ENCODE data around the gene PLEKHD1. TPM values are rescaled to one million over a fixed set of nuclear protein-coding genes. Genes with fewer than 3 reads are reported as not detected.

The PLEKHD1 gene
- total RNA-seq, 4 donors from 2014 or later = 0.19 TPM; not detected in 3

GRCh38 chr14:69528143-69528542 lies 43.6 kb downstream of the PLEKHD1 start:
- peaks cover 1 to 23% (median 9%) of the 10 kb centered on the region in 3 donors for H3K4me1 ChIP-seq
- DNase-seq = no peak
- 44 to 60% methylated on average over 1 to 2 of the region's 9 CpGs for WGBS, 2 donors

GRCh38 chr14:69528930-69529329 lies 44.4 kb downstream of the PLEKHD1 start:
- H3K4me1 ChIP-seq = peaks cover 4 to 31% (median 13%) of the 10 kb centered on the region in 3 donors
- WGBS, 2 donors = 92 to 93% methylated on average over 3 of the region's 5 CpGs
- peaks cover 0 to 10% (median 0%) of the 10 kb centered on the region in 4 donors for H3K27me3 ChIP-seq
- no peaks in the 10 kb centered on the region for H3K36me3 ChIP-seq
- intact Hi-C loops (cut with DNase I) = no loop called here
- DNase-seq = no peak
- H3K9me3 ChIP-seq = no peaks in the 10 kb centered on the region
- H3K27ac ChIP-seq = no peak overlapping the region
- no peak overlapping the region for H3K4me3 ChIP-seq
- TF ChIP-seq CTCF (IDR thresholded peaks at IDR 0.05) = no peak
- no peak for TF ChIP-seq POLR2A (IDR thresholded peaks at IDR 0.05)

More at GRCh38 chr14:69528143-69528542, 43.6 kb downstream of the PLEKHD1 start:
- Histone ChIP-seq H3K27ac (no peak overlapping the region), H3K27me3 (peaks cover 0 to 10% (median 0%) of the 10 kb centered on the region in 4 donors), H3K4me3 (no peak overlapping the region), H3K9me3 (no peaks in the 10 kb centered on the region), H3K36me3 (no peaks in the 10 kb centered on the region)
- intact Hi-C loops (cut with DNase I) = no loop called here
- no peak for TF ChIP-seq CTCF (IDR thresholded peaks at IDR 0.05)
- TF ChIP-seq POLR2A (IDR thresholded peaks at IDR 0.05) = no peak

- Histone ChIP-seq H3K9me3 (no peaks in the 10 kb centered on the region), H3K4me3 (no peak overlapping the region), H3K27ac (no peak overlapping the region), H3K36me3 (no peaks in the 10 kb centered on the region), H3K27me3 (peaks cover 0 to 10% (median 0%) of the 10 kb centered on the region in 4 donors), H3K4me1 (peaks cover 4 to 31% (median 13%) of the 10 kb centered on the region in 3 donors)
- 70 to 86% methylated on average over 2 to 3 of the region's 3 CpGs for WGBS, 2 donors
- DNase-seq = no peak
- TF ChIP-seq POLR2A (IDR thresholded peaks at IDR 0.05) (no peak), CTCF (IDR thresholded peaks at IDR 0.05) (no peak)
- intact Hi-C loops (cut with DNase I) = no loop called here
Measured at GRCh38 chr14:69529563-69529962, 45.0 kb downstream of the PLEKHD1 start.

- intact Hi-C loops (cut with DNase I) = no loop called here
- H3K27ac ChIP-seq = no peak overlapping the region
- no peaks in the 10 kb centered on the region for H3K9me3 ChIP-seq
- WGBS, 2 donors = 45 to 66% methylated on average over 4 of the region's 4 CpGs
- no peak overlapping the region for H3K4me3 ChIP-seq
- TF ChIP-seq POLR2A (IDR thresholded peaks at IDR 0.05) (no peak), CTCF (IDR thresholded peaks at IDR 0.05) (no peak)
- peaks cover 0 to 10% (median 0%) of the 10 kb centered on the region in 4 donors for H3K27me3 ChIP-seq
- DNase-seq = no peak
- peaks cover 4 to 31% (median 13%) of the 10 kb centered on the region in 3 donors for H3K4me1 ChIP-seq
- no peaks in the 10 kb centered on the region for H3K36me3 ChIP-seq
Measured at GRCh38 chr14:69530095-69530494, 45.6 kb downstream of the PLEKHD1 start.

- DNase-seq = no peak
- TF ChIP-seq POLR2A (IDR thresholded peaks at IDR 0.05) = no peak
- no peak for TF ChIP-seq CTCF (IDR thresholded peaks at IDR 0.05)
- Histone ChIP-seq H3K9me3 (no peaks in the 10 kb centered on the region), H3K4me3 (no peak overlapping the region), H3K4me1 (peaks cover 4 to 31% (median 13%) of the 10 kb centered on the region in 3 donors), H3K27ac (no peak overlapping the region), H3K36me3 (no peaks in the 10 kb centered on the region), H3K27me3 (peaks cover 0 to 8% (median 0%) of the 10 kb centered on the region in 4 donors)
- 58 to 66% methylated on average over 3 of the region's 3 CpGs for WGBS, 2 donors
- intact Hi-C loops (cut with DNase I) = no loop called here
Measured at GRCh38 chr14:69531135-69531534, 46.6 kb downstream of the PLEKHD1 start.

All from esophagus squamous epithelium (tissue), 5 donors.